Measurements from ENCODE around the gene PHF12. TPM values are rescaled to one million over a fixed set of nuclear protein-coding genes. Genes with fewer than 3 reads are reported as not detected.

The PHF12 gene
- total RNA-seq = 10 to 100 TPM; 46.2 to 71.7 TPM

DNA sequence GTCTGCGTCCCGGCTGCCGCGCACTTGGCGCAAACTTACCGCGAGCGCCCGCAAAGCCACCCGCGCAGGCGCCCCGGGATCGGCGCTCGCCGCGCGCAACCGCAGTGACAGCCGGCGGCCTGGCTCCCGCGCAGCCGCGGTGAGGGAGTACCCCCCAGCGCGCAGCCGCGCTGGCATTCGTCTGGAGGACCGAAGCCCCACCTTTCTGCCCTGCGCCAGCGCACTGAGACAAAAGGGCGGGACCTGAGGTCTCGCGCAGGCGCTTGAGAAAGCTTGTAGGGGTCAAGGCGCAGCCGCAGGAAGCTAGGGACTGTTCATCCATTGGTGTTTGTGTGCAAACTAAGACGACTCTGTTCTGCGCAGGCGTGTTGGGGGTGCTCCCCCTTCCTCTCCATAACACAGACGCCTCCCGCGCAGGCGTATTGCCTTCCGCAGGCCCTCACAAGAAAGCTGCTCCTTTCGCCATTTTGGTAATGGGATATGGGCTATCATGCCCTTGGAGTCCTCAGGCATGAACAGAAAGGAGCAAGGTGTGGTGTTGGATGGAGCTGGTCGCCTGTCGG is at the start of gene PHF12:
TSS of gene PHF12 (minus strand) at position 91 of the 563 bp plus-strand sequence. CDS start 558 bp downstream, outside the sequence.
- ATAC-seq (peak; percentile 74 to 77), DNase-seq (ENCODE audit: low spot score in 2 of 2) (peak; percentile 98 to 100)
- H3K36me3 Mint-ChIP-seq = peaks cover 24 to 25% of the 10 kb centered on the region in 2 donors
- H3K27ac Mint-ChIP-seq = peak within 1 kb of the TSS; percentile 87 to 92
- H3K9me3 Mint-ChIP-seq = no peaks in the 10 kb centered on the region

- Mint-ChIP-seq H3K36me3 (no peaks in the 10 kb centered on the region), H3K27ac (no peak overlapping the region), H3K9me3 (no peaks in the 10 kb centered on the region)
- ATAC-seq (no peak), DNase-seq (ENCODE audit: low spot score in 2 of 2) (no peak)
Measured at GRCh38 chr17:29000973-29001372, 49.7 kb upstream of the PHF12 start.

DNA sequence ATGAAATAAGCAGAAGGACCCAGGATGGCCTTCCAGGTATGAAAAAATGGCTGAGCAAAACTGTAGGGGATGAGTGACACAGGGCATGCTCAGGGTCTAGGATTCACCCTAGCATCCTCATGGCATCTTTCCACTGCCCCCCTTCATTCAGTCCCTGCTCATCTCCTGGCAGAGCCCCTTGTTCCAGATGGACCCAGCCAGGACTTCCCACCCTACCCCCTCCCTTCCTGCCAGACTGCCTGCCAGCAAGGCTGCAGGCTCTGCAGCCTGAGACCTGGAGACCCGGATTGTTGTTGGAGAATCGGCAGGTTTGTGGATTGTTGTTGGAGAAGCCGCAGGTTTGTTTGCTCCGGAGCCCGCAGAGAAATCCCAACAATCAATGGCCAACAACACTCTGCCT is 47.9 kb upstream of the PHF12 start:
- no peak for ATAC-seq
- Mint-ChIP-seq H3K36me3 (no peaks in the 10 kb centered on the region), H3K9me3 (no peaks in the 10 kb centered on the region), H3K27ac (no peak overlapping the region)
- no peak for DNase-seq (ENCODE audit: low spot score in 2 of 2)

- H3K36me3 Mint-ChIP-seq = no peaks in the 10 kb centered on the region
- H3K27ac Mint-ChIP-seq = no peak overlapping the region
- DNase-seq (ENCODE audit: low spot score in 2 of 2) = no peak
- no peaks in the 10 kb centered on the region for H3K9me3 Mint-ChIP-seq
- no peak for ATAC-seq
Measured at GRCh38 chr17:28997806-28998205, 46.5 kb upstream of the PHF12 start.

- H3K9me3 Mint-ChIP-seq = no peaks in the 10 kb centered on the region
- ATAC-seq (no peak), DNase-seq (ENCODE audit: low spot score in 2 of 2) (no peak)
- H3K27ac Mint-ChIP-seq = no peak overlapping the region
- H3K36me3 Mint-ChIP-seq = no peaks in the 10 kb centered on the region
Measured at GRCh38 chr17:28996554-28997096, 45.3 kb upstream of the PHF12 start.

DNA sequence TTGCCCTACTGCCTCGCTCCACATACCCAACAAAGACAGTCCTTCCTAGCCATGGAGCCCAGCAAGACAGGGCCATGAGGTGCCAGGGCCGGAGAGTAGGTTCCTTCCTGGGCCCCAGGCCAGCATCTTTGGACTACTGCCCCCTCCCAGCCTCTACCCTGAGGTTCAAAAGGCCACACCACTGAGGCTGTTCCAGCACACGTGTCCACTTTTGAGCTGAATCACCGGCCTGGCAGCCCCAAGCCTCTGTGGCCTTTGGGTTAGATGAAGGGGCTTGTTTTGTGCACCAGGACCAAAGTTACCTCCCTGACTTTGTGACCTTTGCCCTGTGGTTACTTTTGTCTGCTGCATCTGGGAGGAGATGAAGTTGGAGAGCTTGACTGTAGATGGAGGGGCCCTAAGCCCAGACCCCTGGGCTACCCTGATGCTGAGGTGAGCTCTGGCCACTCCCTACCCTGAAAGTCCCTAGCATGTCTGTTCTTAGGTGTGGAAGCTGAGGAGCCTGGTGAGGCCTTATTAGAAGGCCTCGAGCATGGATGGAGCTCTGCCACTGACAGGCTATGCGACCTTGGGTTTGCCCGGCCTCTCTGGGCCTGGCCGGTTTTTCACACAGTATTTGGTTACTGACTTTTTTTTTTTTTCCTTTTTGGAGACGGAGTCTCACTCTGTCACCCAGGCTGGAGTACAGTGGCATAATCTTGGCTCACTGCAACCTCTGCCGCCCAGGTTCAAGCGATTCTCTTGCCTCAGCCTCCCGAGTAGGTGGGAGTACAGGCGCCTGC is 42.5 kb upstream of the PHF12 start:
- H3K27ac Mint-ChIP-seq = peak overlapping the region in 1 of 2 donors; percentile 9
- ATAC-seq (no peak), DNase-seq (ENCODE audit: low spot score in 2 of 2) (no peak)
- H3K9me3 Mint-ChIP-seq = no peaks in the 10 kb centered on the region
- H3K36me3 Mint-ChIP-seq = no peaks in the 10 kb centered on the region

- DNase-seq (ENCODE audit: low spot score in 2 of 2) (no peak), ATAC-seq (no peak)
- Mint-ChIP-seq H3K27ac (no peak overlapping the region), H3K9me3 (no peaks in the 10 kb centered on the region), H3K36me3 (no peaks in the 10 kb centered on the region)
Measured at GRCh38 chr17:28992625-28993600, 41.6 kb upstream of the PHF12 start.

- DNase-seq (ENCODE audit: low spot score in 2 of 2) (no peak), ATAC-seq (no peak)
- Mint-ChIP-seq H3K36me3 (no peaks in the 10 kb centered on the region), H3K9me3 (no peaks in the 10 kb centered on the region), H3K27ac (no peak overlapping the region)
Measured at GRCh38 chr17:28992185-28992584, 40.9 kb upstream of the PHF12 start.

DNA sequence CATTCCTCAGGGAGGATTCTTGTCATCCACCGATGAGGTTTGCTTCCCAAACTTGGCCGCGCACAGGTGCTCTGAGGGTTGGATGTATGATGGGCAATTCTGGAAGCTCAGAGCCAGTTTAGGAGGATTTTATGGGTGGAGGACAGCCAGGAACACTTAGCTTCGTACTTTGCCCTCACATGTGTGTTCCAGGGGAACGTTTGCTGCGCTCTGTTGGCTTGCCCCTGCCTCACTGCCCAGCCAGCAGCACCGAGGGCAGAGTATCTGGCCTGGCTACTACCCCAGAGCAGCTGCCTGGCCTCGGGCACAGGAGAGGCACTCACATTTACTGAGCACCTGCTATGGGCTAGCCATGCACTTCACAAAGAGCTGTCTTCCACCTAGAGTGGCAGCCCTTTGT is 40.5 kb upstream of the PHF12 start:
- DNase-seq (ENCODE audit: low spot score in 2 of 2) = no peak
- ATAC-seq = no peak
- Mint-ChIP-seq H3K36me3 (no peaks in the 10 kb centered on the region), H3K9me3 (no peaks in the 10 kb centered on the region), H3K27ac (no peak overlapping the region)

- ATAC-seq (no peak), DNase-seq (ENCODE audit: low spot score in 2 of 2) (no peak)
- Mint-ChIP-seq H3K27ac (no peak overlapping the region), H3K9me3 (no peaks in the 10 kb centered on the region), H3K36me3 (no peaks in the 10 kb centered on the region)
Measured at GRCh38 chr17:28989028-28989427, 37.7 kb upstream of the PHF12 start.

GRCh38 chr17:28988475-28988874 is 37.2 kb upstream of the PHF12 start:
- no peak for DNase-seq (ENCODE audit: low spot score in 2 of 2)
- H3K9me3 Mint-ChIP-seq = peaks cover 0 to 3% of the 10 kb centered on the region in 2 donors
- H3K27ac Mint-ChIP-seq = no peak overlapping the region
- no peaks in the 10 kb centered on the region for H3K36me3 Mint-ChIP-seq
- no peak for ATAC-seq

GRCh38 chr17:28986714-28987655 is 35.7 kb upstream of the PHF12 start:
- H3K36me3 Mint-ChIP-seq = no peaks in the 10 kb centered on the region
- peak overlapping the region in 1 of 2 donors; percentile 44 for H3K27ac Mint-ChIP-seq
- DNase-seq (ENCODE audit: low spot score in 2 of 2) (no peak), ATAC-seq (no peak)
- H3K9me3 Mint-ChIP-seq = peaks cover 3 to 7% of the 10 kb centered on the region in 2 donors

DNA sequence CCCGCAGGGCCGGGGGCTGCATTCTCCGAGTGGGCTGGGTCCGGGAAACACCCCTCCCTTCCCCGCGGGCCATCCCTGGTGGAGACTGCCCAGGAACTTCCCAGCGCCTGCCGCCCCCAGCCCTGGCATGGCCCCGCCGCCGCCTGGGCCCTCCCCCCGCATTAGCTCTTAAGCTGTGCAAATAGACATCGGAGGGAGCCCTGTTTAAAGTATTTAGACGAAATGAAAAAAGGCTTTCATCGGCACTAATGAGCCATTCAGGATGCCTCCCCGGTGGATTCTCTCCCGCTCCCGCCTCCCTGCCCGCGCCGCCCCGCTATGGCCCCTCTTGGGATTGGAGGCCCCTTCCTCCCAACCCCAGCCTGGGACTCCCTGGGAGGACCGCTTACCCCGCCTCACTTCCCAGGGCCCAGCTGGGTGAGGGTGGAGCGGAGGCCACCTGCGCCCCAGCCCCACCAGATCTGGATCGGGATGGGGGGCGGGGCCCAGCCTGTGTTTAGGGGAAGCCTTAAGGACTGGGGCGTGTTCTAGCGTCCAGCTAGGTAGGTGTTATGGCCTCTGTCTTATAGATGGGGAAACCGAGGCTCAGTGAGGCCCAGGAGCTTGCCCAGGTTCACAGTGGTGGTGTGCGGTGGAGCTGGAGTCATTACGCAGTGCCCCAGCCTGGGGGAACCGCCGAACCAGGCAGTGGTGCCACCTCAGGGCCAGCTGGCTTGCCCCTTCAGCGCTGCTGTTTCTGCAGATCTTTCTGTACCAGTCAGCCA is 34.8 kb upstream of the PHF12 start:
- Mint-ChIP-seq H3K27ac (peak overlapping the region in 1 of 2 donors; percentile 44), H3K9me3 (peaks cover 4 to 7% of the 10 kb centered on the region in 2 donors), H3K36me3 (no peaks in the 10 kb centered on the region)
- ATAC-seq = no peak
- DNase-seq (ENCODE audit: low spot score in 2 of 2) = no peak

- H3K27ac Mint-ChIP-seq = peak overlapping the region in 1 of 2 donors; percentile 94
- H3K9me3 Mint-ChIP-seq = peaks cover 4 to 7% of the 10 kb centered on the region in 2 donors
- no peaks in the 10 kb centered on the region for H3K36me3 Mint-ChIP-seq
- no peak for ATAC-seq
- DNase-seq (ENCODE audit: low spot score in 2 of 2) = no peak
Measured at GRCh38 chr17:28983286-28984230, 32.2 kb upstream of the PHF12 start.
